NOMO-1 treated with dmso at 0.1 percent for 144 hours (cell line): ENCODE data around the gene RTTN.
A peak's percentile ranks its signal among the peaks of the same experiment; 100 is the strongest.
"Not testable (repeated sequence)": the region's sequence is repeated elsewhere in the genome, so short reads cannot be mapped to it uniquely, and the experiment has no call there.

Source experiments
- DNase-seq: peaks from one replicate; lab custom pipeline; 2025; ENCODE audit not compliant: unreplicated experiment; lab: John Stamatoyannopoulos, UW

The RTTN gene

GRCh38 chr18:70156886-70157285 lies 48.6 kb downstream of the RTTN start:
- DNase-seq, result no peak

- no peak for DNase-seq
These were observed 50.8 kb downstream of the RTTN start for GRCh38 chr18:70154591-70155194.

- DNase-seq, result peak; percentile 14
These were observed 53.9 kb downstream of the RTTN start for GRCh38 chr18:70151614-70152013.

- DNase-seq, result no peak
These were observed 55.7 kb downstream of the RTTN start for GRCh38 chr18:70149616-70150301.

GRCh38 chr18:70149156-70149555 lies 56.3 kb downstream of the RTTN start:
- DNase-seq, result no peak

- no peak for DNase-seq
These were observed 57.2 kb downstream of the RTTN start for GRCh38 chr18:70148039-70148938.

GRCh38 chr18:70146174-70146573 lies 59.3 kb downstream of the RTTN start:
- DNase-seq, result no peak

- DNase-seq, result no peak
These were observed 63.5 kb downstream of the RTTN start for GRCh38 chr18:70142001-70142400.

- no peak for DNase-seq
These were observed 66.3 kb downstream of the RTTN start for GRCh38 chr18:70139138-70139537.

- peak; percentile 22 for DNase-seq
These were observed 69.9 kb downstream of the RTTN start for GRCh38 chr18:70135604-70136003.

GRCh38 chr18:70132999-70133398 lies 72.5 kb downstream of the RTTN start:
- DNase-seq, result no peak

GRCh38 chr18:70128271-70128670 lies 77.2 kb downstream of the RTTN start:
- no peak for DNase-seq

- no peak for DNase-seq
These were observed 78.1 kb downstream of the RTTN start for GRCh38 chr18:70127359-70127758.

- DNase-seq, result no peak
These were observed 78.7 kb downstream of the RTTN start for GRCh38 chr18:70126832-70127231.

- DNase-seq, result no peak
These were observed 81.3 kb downstream of the RTTN start for GRCh38 chr18:70124139-70124538.

- DNase-seq, result no peak
These were observed 83.6 kb downstream of the RTTN start for GRCh38 chr18:70121842-70122241.

GRCh38 chr18:70116949-70117348 lies 88.5 kb downstream of the RTTN start:
- DNase-seq, result no peak

- no peak for DNase-seq
These were observed 92.0 kb downstream of the RTTN start for GRCh38 chr18:70113511-70113910.

GRCh38 chr18:70110678-70111077 lies 94.8 kb downstream of the RTTN start:
- no peak for DNase-seq

GRCh38 chr18:70107091-70107490 lies 98.4 kb downstream of the RTTN start:
- DNase-seq, result no peak

GRCh38 chr18:70102854-70103253 lies 102.6 kb downstream of the RTTN start:
- not testable (repeated sequence) for DNase-seq

GRCh38 chr18:70089858-70090257 lies 115.6 kb downstream of the RTTN start:
- no peak for DNase-seq
